Left ventricle myocardium inferior (tissue), 1 donor: ENCODE results near the gene THUMPD2. TPM values are rescaled to one million over a fixed set of nuclear protein-coding genes. Genes with fewer than 3 reads are reported as not detected.

Experiments used
- DNase-seq: peaks from one replicate; pipeline ENCODE4 v3.0.0-alpha.2; 2020
- H3K27ac ChIP-seq: fragments of 200-600 bp; replicated peaks from 2 replicates; pipeline ENCODE4 v1.8.0; 2021
- H3K27me3 ChIP-seq: fragments of 200-600 bp; 2 replicates; pipeline ENCODE4 v1.8.0; 2021; ENCODE audit warnings: low read depth
- H3K36me3 ChIP-seq: fragments of 200-600 bp; 2 replicates; pipeline ENCODE4 v1.8.0; 2021
- H3K4me1 ChIP-seq: fragments of 200-600 bp; 2 replicates; pipeline ENCODE4 v1.8.0; 2021
- H3K4me3 ChIP-seq: fragments of 200-600 bp; 2 replicates; pipeline ENCODE4 v1.8.0; 2021; ENCODE audit warnings: mild to moderate bottlenecking, moderate library complexity
- H3K9me3 ChIP-seq: fragments of 200-600 bp; replicated peaks from 2 replicates; pipeline ENCODE4 v1.8.0; 2021
- CTCF ChIP-seq: fragments of 200-600 bp; IDR thresholded peaks from 2 replicates; pipeline ENCODE4 v1.8.0; 2021; ENCODE audit warnings: antibody characterized with exemption, mild to moderate bottlenecking, borderline replicate concordance
- intact Hi-C: fragments of 100-400 bp; cut with micrococcal nuclease; formaldehyde crosslinking; loops from one replicate; pipeline ENCODE4 v1.11.0; 2022
- total RNA-seq: library from RNA; stranded (reverse); fragmentation: NEBNext Ultra II Directional; extraction: Animal tissue kit (Norgen Biotek cat#: 25700); gene quantifications from one replicate; pipeline ENCODE4 v1.2.1, GENCODE V29; 2021
- donor health status: DM: no; HTN: yes; CAD: no; lungs with severe emphysema.

The THUMPD2 gene
- total RNA-seq, 1 donor from 2014 or later = 5.9 TPM

GRCh38 chr2:39736640-39737039, 42.4 kb downstream of the THUMPD2 start:
- H3K9me3 ChIP-seq = no peaks in the 10 kb centered on the region
- no peak for TF ChIP-seq CTCF
- peaks cover 11% of the 10 kb centered on the region for H3K4me1 ChIP-seq
- peaks cover 69% of the 10 kb centered on the region for H3K36me3 ChIP-seq
- no peak overlapping the region for H3K27ac ChIP-seq
- no peaks in the 10 kb centered on the region for H3K27me3 ChIP-seq
- no peak for DNase-seq
- intact Hi-C loops = no loop called here
- no peak overlapping the region for H3K4me3 ChIP-seq

- Histone ChIP-seq H3K27me3 (no peaks in the 10 kb centered on the region), H3K4me3 (no peak overlapping the region), H3K27ac (no peak overlapping the region), H3K4me1 (peaks cover 11% of the 10 kb centered on the region), H3K9me3 (no peaks in the 10 kb centered on the region), H3K36me3 (peaks cover 59% of the 10 kb centered on the region)
- no peak for TF ChIP-seq CTCF
- DNase-seq = no peak
- intact Hi-C loops = no loop called here
These were observed 43.4 kb downstream of the THUMPD2 start for GRCh38 chr2:39735648-39736047.

DNA sequence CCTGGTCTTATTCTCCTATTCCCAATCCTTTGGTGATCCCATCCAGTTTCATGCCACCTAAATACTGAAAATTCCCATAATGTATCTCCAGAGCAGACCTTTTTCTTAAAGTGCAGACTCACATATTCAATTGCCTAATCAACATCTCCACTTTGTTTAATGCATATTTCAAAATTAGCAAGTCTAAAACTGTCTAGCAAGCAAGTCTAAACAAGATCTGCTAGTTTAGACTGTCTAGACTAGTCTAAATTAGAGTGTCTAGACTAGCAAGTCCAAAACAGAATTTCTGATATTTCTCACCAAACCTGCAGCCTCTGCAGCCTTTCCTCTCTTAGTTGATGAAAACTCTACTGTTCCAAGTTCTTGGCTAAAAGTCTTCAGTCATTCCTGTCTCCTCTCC, 44.6 kb downstream of the THUMPD2 start:
- TF ChIP-seq CTCF = no peak
- DNase-seq = no peak
- H3K4me1 ChIP-seq = peaks cover 17% of the 10 kb centered on the region
- peaks cover 51% of the 10 kb centered on the region for H3K36me3 ChIP-seq
- no peaks in the 10 kb centered on the region for H3K9me3 ChIP-seq
- no peak overlapping the region for H3K27ac ChIP-seq
- intact Hi-C loops = no loop called here
- no peak overlapping the region for H3K4me3 ChIP-seq
- no peaks in the 10 kb centered on the region for H3K27me3 ChIP-seq

- H3K36me3 ChIP-seq = peaks cover 40% of the 10 kb centered on the region
- TF ChIP-seq CTCF = no peak
- DNase-seq = no peak
- no peak overlapping the region for H3K4me3 ChIP-seq
- intact Hi-C loops = no loop called here
- peaks cover 20% of the 10 kb centered on the region for H3K4me1 ChIP-seq
- no peaks in the 10 kb centered on the region for H3K27me3 ChIP-seq
- H3K9me3 ChIP-seq = no peaks in the 10 kb centered on the region
- H3K27ac ChIP-seq = no peak overlapping the region
These were observed 45.9 kb downstream of the THUMPD2 start for GRCh38 chr2:39733070-39733674.

DNA sequence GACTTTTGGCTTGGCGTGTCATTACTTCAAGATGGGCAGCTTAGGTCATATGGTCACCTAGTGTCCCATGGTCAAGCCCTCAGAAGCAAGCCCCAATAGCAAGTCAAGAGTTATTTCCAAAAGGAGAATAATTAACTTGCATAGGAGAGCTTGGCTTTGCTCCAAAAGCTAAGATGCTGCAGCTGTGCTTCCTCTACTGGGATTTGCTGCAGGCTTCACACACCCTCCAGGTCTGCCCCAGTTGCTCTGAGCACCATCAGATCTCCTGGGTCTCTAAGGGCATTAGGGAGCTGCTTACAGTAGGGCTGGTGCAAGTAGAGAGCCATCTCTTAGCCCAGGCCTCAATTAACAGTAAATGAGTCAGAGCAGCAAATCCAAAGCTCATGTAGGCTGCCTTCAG, 46.6 kb downstream of the THUMPD2 start:
- Histone ChIP-seq H3K4me1 (peaks cover 20% of the 10 kb centered on the region), H3K27ac (no peak overlapping the region), H3K9me3 (no peaks in the 10 kb centered on the region), H3K4me3 (no peak overlapping the region), H3K27me3 (no peaks in the 10 kb centered on the region), H3K36me3 (peaks cover 35% of the 10 kb centered on the region)
- no peak for TF ChIP-seq CTCF
- intact Hi-C loops = no loop called here
- no peak for DNase-seq
